GM21529 (cell line): ENCODE measurements around the gene PCSK1.
A peak's percentile ranks its signal among the peaks of the same experiment; 100 is the strongest.

ENCODE experiments used
- ATAC-seq: cut with Tn5 transposase; IDR thresholded peaks from one replicate; pipeline ENCODE4 v1.9.1; 2021; ENCODE audit not compliant: unreplicated experiment

Gene PCSK1

DNA sequence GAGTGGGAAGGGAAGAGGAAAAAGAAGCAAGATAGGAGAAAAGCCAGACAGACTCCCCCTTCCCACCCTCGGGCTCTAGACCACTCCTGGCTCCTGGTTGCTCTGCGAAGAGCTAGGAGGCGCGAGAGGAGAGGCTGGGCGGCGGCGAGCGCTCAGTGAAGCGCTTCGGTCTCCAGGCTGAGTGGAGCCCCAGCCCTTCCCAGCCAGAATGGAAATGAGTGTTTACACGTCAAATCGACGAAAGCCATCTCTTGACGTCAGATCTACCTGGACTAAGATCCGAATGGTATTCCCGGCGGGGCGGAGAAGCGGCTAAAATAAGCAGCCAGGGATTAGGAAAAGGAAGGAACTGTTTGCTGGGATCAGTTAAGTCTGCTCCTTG, at the start of gene PCSK1:
Gene PCSK1, minus strand, starts transcription at position 183 of the 382 bp plus-strand sequence. CDS start 206 bp downstream, outside the sequence.
- no peak for ATAC-seq

DNA sequence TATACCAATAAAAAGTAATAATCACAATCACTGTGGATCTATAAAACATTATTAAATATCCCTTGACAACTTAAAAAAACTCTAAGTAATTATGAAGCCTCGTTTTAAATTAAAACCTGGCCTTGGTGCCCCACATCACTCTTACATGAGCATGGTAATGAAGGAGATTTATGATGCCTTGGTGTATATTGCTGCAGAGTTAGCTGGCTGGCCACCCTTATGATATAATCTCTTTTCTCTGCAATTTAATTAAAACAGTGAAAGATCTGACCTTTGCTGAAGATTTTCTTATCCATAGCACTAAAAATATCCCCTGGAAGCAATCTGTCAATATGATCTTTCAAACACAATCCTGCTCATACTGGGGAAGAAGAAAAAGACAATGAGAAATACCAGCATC, 48.8 kb upstream of the PCSK1 start:
- no peak for ATAC-seq

DNA sequence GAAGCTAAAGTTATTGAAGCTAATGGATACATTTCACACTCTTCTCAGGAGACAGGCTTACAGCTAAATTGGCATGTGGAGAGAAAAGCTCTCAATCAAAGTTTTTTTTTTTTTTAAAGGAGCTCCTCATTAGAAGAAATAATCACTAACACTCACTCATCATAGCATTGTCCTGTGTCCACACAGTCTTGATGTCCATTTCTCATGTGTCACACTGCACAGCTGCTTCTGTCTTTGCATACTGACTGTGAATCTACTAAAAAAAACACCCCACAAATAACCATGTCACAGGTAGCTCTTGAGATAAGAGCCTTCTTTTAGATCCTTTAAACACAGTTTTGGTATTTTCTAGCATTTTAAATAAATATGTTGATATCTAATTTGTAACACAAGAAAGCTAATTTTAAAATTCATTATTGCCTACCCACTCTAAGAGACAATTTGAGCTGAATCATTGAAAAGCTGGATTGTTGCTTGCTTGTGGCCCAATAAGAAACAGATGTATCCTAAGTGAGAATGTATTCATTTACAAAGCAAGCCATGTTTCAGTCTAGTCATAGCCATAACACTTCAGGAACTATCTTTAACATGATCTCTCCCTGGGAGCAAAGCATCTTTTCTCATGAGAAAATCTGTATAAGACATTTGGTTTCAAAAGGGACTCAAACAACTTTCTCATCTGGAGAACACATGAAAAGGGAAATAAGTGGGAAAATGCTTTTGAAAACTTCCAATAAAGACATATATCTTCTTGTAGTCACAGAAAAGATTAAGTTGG, 48.1 kb upstream of the PCSK1 start:
- ATAC-seq = no peak

DNA sequence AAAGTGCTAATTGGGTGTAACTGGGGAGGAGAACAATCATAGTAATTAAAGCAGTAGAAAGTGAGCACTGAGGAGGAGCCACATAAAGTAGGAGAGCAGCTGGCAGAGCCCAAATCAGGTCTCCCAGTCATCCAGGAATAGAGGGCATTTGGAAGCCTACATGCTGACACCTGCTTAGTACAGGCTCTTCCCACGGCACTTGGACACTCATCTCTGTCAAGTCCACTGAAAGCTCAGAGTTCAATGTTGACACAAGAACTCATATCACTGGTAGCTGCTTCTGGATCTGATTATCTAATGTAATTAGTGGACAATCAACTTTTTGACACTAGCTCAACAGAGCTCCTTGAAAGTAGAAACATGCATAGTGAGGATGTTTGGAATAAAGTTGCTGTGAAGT, 45.9 kb upstream of the PCSK1 start:
- ATAC-seq = no peak

DNA sequence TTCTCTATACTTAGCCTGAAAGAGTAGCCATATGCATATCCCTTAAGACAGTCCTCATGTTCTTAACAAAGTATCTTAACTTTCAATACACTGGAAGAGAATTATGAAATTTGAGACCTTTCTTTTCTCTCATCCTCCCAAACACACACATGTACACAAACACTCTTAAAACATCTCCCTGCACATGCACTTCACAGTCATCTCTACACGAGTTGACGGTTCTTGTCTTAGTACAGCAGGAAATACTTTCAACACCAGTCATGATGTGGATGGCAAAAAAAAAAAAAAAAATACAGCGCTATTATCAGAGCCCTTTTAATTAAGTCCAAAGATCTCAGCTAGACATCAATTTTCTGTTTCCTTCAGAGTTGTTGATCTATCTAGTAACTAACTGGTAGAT, 43.6 kb upstream of the PCSK1 start:
- no peak for ATAC-seq

DNA sequence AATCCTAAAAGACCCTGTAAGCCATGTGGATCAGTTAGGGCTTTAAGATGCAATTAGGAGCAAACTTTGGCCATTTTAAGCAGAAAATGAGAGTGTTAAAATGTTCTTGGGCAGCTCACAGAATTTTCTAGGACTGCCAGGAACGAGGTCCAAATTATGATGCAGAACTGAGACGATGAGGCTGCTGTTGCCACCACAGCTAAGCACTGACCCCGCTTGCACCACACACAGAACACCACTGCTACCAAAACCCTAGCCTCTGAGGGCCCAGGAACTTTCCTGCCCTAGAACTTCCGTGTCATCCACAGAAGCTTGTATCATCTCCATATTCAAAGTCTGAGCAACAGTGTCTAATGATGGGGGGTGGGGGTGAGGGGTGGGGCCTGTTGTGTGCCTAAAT, 41.0 kb upstream of the PCSK1 start:
- no peak for ATAC-seq

DNA sequence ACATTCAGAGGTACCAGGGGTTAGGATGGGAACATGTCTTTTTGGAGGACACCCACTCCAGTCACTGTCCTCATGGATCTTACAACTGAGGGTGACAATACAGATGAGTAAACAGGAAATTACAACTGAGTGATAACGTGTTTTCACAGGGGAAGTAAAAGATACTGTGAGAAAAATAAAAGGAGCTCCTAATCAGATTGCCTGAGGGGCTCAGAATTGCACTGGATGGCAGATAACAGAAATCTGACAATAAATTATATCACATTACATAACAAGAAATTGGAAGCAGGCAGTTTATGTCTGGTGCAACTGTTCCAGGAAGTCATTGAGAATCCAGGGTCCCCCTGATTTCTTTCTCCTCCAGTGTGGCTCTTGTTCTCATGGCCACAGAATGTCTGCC, 40.1 kb upstream of the PCSK1 start:
- no peak for ATAC-seq

DNA sequence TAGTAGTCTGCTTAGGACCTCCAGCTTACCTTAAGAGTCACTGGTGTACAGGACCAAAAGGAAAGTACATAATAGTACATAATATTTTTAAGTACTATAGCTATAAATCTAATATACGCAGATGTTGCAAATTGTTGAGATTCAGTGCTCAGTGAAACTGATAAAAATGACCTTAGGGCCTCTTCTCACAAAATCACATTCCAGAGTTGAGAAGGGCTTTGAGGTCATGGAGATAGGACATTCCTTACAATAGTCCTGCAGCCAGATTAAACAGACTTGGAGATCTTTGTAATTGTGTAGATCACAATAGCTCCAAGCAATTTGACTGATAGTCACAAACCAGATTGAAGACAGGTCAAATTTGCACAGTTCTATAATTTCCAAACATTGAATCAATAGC, 37.7 kb upstream of the PCSK1 start:
- ATAC-seq = no peak

DNA sequence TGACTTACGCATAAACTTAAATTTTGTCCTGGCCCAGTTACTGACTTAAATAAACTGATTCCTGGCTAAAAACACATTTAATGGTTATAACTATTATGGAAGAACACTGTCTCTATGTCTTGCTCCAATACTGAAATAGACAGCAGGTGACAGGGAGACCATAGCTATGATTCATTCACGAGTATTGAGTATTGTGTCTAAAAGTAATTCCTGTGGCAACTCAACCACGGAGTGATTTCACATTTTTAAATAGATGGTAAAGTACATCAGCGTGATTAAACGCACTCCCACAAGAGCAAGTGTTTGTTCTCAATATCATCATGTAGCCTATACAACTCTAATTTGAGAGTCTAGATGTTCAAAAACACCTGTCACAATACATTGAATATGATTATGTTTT, 35.9 kb upstream of the PCSK1 start:
- ATAC-seq = no peak

DNA sequence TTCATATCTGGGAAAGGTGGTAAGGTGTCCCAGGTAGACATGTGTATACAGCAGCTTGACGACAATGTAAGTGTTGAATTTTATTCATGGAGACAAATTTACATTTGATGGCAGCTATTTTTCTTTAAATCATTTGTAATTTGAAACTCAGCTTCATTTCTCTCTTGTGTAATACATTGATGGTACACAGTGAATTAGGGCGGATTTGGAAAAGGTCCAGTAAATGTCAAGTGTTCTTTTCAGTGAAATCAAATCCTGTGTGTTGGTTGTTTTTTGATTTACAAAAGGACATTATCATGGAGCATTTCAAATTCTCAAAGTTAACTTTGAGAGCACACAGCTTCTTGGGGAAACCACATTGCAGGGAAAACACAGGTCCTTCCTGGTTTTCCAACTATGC, 30.0 kb upstream of the PCSK1 start:
- ATAC-seq = no peak

DNA sequence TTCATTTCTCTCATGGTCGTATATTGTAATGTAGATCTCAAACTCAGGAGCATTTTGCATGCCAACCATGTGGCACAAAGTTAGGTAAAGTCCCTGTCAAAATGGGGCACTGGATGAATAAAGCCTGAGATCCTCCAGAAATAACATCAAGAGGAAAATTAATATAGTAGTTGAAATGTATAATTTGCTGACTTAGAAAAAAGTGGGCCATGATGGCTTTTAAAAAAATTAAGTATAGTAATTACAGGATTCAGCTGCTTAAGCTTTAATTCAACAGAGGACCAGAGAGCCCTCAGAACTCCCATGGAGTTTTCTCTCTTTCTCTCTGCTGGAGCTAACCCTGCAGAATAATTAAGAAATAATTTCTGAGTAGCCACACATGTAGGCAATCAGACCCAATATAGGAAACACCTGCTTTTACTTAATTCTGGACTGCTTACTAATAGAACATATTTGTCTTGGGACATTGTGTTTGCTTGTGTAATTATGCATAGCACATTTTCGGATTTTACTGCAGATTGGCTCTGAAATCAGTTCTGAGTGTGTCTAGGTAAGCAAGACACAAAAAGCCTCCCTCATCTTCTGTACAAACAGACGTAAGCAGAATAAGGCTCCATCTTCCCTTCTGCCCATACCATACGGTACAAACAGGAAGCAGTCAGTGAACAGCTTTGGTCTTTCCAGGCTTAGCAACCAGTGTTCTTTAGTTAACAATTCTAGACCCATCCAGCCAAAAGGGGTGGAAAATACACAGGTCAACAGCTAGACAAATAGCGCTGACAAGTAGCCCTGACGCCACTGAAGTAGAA, 26.5 kb upstream of the PCSK1 start:
- no peak for ATAC-seq

DNA sequence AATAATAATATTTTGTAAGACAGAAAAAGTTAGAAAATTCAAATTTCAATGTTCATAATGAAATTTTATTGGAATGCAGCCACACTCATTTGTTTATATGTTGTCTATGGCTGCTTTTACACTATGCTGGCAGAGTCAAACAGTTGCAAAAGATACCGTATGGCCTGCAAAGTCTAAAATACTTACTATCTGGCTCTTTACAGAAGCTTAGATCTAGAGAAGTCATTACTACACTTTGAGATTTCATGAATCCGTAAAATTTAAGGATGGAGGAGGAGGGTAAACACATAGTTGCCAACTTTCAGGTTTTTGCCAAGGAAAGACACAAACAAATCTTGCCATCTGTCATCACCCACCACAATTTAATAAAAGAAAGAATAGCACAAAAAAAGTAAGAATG, 25.1 kb upstream of the PCSK1 start:
- no peak for ATAC-seq

DNA sequence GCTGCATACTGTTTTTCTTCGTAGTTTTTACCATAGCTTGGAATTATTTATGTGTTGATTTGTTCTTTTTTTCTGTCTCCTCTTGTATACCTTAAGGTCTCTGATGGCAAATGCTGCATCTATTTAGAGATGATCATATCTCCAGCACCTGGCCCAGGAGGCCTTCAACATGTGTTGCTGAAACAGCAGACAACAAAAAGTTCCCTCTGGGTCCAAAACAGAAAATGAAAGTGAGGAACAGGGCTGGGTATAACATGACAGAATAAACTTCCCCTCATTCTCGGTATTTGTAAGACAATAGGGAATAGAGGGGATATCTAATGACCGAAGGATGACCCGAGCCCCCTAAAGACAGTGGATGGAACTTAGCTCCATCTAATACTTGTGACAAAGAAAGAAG, 22.7 kb upstream of the PCSK1 start:
- ATAC-seq = no peak

DNA sequence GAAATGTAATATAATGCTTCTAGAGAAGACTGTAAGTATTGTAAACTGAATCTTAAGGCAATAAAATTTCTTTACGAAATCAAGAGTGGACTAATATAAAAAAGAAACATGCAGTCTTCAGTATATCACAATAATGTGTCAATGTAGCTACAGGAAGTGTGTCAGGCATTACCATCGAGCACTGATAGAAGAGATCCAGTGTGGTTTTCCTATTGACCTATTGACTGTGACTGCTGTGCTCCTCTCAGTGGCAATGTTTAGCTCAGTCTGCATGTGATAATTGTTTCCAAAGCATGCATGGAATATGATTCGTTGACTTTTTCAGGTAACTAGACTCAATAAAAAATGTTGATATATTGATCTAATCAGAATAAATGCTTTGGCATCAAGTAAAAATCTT, 20.3 kb upstream of the PCSK1 start:
- no peak for ATAC-seq

DNA sequence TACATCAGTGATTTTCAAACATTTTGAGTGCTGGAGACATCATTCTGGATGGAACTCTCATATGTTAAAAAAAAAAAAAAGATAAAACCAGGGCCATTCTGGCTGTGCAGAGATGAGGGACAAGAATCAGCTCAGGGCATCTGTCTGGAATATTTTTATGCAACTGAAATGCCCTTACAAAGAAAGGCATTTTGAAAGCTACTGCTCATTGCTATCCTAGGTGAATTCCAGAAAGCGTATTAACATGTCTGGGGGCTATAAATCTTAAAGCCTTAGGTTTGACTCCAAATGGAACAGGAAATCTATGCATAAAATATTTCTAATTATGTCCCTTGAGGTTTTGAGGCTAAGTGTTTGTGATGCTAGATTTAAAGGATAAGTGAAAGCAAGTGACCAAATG, 14.9 kb upstream of the PCSK1 start:
- no peak for ATAC-seq

DNA sequence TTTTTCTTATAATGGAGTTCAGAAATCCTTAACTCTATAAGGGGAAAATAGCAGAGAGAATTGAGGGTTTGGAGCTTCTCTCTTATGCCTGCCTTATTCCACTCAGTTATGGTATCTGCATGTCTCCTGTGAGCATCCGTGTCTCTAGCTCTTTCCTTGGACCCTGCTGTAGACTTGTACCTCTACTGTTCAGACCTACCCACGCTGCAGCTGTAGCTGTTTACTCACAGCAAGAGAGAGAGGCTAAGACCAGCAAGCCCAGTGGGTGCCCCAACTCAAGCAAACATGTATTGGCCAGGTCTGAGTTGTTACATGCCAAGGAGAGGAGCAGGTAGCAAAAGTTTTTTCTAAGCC, 7.1 kb upstream of the PCSK1 start:
- ATAC-seq = peak; percentile 13

DNA sequence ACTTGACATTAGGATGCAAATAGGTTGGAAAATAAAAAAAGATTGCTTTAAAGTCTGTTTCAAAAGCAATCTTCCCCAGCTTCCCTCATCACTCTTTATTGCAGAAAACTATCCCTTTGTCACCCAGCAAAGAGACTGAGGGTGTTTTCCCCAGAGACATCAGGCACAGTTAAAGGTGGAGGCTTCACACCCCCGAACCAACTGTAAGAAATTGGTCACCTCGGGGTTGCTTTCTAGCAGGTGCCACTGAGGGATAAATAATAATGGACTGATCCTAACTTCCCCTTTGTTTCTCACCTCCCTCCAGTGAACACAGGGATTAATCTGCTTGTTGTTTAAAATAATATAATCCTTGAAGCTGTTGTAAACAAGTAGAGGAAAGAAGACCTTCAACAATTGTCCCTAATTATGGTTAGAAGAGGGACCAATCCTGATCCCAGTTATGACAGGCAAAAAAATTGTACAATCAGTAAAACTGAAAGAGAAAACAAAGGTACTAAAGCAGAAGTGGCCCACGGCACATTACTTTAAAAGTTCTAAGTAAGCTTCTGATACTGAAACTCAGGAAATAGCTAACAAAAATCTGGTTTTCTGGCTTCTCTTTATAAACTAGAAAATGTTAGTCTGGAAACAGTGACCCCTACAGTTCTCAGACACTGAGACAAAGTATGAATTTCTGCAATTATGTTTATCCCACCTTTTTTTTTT, 6.6 kb upstream of the PCSK1 start:
- ATAC-seq = peak; percentile 96

DNA sequence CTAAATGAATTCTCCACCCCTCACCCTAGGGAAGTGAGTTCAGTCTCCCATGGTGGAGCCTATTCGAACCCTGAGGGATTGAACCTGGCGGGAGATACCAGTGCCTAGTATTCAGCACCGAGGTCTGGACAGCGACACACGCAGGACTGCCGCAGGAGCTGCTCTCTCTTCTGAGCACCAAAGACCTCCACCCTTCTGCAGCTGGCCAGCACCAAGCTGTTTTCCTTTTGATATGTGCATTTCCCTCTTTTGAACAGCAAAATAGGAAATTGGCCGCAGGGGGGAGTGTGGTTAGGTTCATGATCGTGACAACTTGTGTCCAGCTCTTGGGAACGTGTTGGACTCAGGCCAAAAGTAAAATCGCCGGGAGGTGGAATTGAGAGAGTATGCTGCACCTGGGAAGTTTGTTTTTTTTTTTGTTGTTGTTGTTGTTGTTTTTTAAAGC, 1.2 kb upstream of the PCSK1 start:
- ATAC-seq = peak; percentile 81

DNA sequence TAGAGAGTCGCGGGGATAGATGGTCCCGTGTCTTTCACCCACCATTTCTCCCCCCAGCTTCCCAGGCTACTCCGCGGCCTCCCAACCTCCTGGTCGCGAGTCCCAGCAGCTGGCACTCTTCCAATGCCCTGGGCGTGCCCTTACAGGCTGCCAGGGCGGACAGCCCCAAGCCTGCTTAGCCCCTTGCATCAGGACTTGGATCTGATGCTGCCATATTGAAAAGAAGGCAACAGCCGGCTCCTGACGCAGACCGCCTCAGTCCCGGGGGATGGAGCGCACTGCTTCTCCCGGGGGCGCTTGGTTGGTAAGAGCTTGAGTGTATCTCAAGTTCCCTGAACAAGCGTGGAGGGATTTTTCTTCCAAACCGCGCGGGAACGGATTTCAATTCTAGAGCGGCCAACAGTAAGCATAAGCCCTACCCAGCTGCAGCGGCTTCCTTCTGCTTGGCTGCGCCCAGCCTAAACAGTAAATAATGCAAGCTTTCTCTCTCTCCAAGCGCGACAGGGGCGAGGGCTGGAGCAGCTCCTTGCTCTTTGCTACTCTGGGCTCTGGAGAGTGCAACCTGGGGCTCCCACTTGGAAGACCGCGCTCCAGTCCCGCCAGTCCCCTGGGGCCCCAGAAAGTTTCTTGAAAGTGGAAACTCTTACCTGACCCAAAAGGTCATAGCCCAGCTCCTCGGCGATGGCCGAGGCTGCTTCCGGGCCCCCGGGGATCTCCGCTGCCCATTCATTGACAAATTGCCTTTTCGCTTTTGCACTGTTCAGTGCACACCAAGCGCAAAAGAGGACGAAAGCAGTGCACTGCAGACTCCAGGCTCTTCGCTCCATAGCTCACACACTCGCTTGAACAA, 607 bp downstream of the PCSK1 start:
- ATAC-seq = no peak

DNA sequence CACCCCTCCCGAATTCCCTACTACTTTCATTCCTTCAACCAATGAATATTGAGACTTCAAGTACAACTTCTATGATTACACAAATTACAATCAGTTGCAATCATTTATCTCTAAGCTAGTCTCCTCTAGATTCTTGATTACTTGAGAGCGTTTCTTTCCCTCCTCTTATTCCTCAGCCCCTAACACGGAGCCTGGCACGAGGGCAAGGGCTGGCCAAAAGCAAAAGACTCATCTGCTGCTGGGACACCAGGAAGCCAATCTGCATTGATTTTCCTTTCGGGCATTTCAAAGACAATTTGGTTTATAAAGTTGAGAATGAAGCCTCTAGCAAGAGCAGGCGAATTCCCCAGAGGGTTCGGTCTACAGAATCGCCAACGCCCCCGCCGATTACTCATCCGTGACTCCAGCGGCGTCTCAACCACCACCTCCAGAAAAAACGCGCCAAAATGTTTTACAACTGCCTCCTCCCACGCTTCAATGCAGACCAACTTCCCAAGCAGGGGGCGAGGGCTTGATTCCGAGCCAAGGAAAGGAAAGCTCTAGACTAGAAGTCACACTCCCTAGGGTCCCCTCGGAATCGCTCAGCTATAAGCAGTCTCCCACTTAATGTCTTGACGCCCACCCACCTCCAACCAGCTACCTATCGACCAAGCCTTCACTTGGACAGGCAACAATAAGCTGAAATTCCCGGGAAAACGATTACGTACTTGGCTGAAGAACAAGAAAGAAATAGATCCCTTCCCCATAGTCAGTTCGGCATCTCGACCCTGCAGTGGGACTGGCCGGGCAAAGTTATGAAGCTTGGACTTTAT, 1.5 kb downstream of the PCSK1 start:
- no peak for ATAC-seq
